Fibroblast of pulmonary artery (primary cell): ENCODE data around the gene GPRASP3.
"Not testable (repeated sequence)": the region's sequence is repeated elsewhere in the genome, so short reads cannot be mapped to it uniquely, and the experiment has no call there.

Experiments
- DNase-seq: peaks from one replicate; pipeline ENCODE4 v3.0.0-alpha.2; 2010; ENCODE audit warnings: low read depth
- H3K4me3 ChIP-seq: replicated peaks from 2 replicates; pipeline ENCODE4 v1.5.1; 2011; ENCODE audit warnings: low read depth, mild to moderate bottlenecking, control low read depth, low read length, moderate library complexity
- CTCF ChIP-seq: IDR thresholded peaks from 2 replicates; pipeline ENCODE4 v1.5.1; 2011; ENCODE audit warnings: mild to moderate bottlenecking, control low read depth, low read length, inconsistent platforms; ENCODE audit errors: missing control alignments

The GPRASP3 gene

GRCh38 chrX:102715967-102716366 lies 4.6 kb upstream of the GPRASP3 start:
- TF ChIP-seq CTCF, result no peak
- no peak overlapping the region for H3K4me3 ChIP-seq
- DNase-seq, result no peak

- not testable (repeated sequence) for DNase-seq
- H3K4me3 ChIP-seq, result peak overlapping the region; percentile 57
Observed at GRCh38 chrX:102721169-102721506, 595 bp downstream of the GPRASP3 start.

- no peak overlapping the region for H3K4me3 ChIP-seq
- DNase-seq, result no peak
- TF ChIP-seq CTCF, result no peak
Observed at GRCh38 chrX:102723456-102723855, 2.9 kb downstream of the GPRASP3 start.

GRCh38 chrX:102727761-102728160 lies 7.2 kb downstream of the GPRASP3 start:
- TF ChIP-seq CTCF, result no peak
- no peak for DNase-seq
- no peak overlapping the region for H3K4me3 ChIP-seq

- H3K4me3 ChIP-seq, result no peak overlapping the region
- TF ChIP-seq CTCF, result no peak
- DNase-seq, result no peak
Observed at GRCh38 chrX:102728646-102729045, 8.1 kb downstream of the GPRASP3 start.

GRCh38 chrX:102739657-102740056 lies 19.1 kb downstream of the GPRASP3 start:
- no peak for DNase-seq
- TF ChIP-seq CTCF, result no peak
- H3K4me3 ChIP-seq, result no peak overlapping the region

- no peak for DNase-seq
- no peak overlapping the region for H3K4me3 ChIP-seq
- TF ChIP-seq CTCF, result no peak
Observed at GRCh38 chrX:102744307-102744706, 23.8 kb downstream of the GPRASP3 start.

GRCh38 chrX:102745513-102745856 lies 24.9 kb downstream of the GPRASP3 start:
- no peak for TF ChIP-seq CTCF
- DNase-seq, result no peak
- peak overlapping the region; percentile 61 for H3K4me3 ChIP-seq
